Mucosa of gallbladder (tissue), 1 donor: ENCODE results near the gene MRGPRF. TPM values are rescaled to one million over a fixed set of nuclear protein-coding genes. Genes with fewer than 3 reads are reported as not detected.
"Not testable (repeated sequence)": the region's sequence is repeated elsewhere in the genome, so short reads cannot be mapped to it uniquely, and the experiment has no call there.

Source experiments
- DNase-seq: peaks from one replicate; pipeline ENCODE4 v3.0.0-alpha.2; 2020; ENCODE audit warnings: low spot score
- total RNA-seq: library from RNA; stranded (reverse); gene quantifications from one replicate; pipeline ENCODE4 v1.2.1, GENCODE V29; 2021
- donor health status: DM: no; HTN: no; CAD: no.

The MRGPRF gene
- total RNA-seq, 1 donor from 2014 or later = 43.8 TPM

GRCh38 chr11:68987211-68987610 lies 25.8 kb downstream of the MRGPRF start:
- DNase-seq = no peak

- no peak for DNase-seq
Measured at GRCh38 chr11:68983801-68984200, 29.2 kb downstream of the MRGPRF start.

- DNase-seq = no peak
Measured at GRCh38 chr11:68982134-68982533, 30.9 kb downstream of the MRGPRF start.

- no peak for DNase-seq
Measured at GRCh38 chr11:68980776-68981065, 32.3 kb downstream of the MRGPRF start, which contains the start of gene MRGPRD. Gene MRGPRD (minus strand): TSS chr11:68980986. CDS start chr11:68980986, 0 bp downstream.

- no peak for DNase-seq
Measured at GRCh38 chr11:68979931-68980775, 32.9 kb downstream of the MRGPRF start.

GRCh38 chr11:68978931-68979594 lies 34.0 kb downstream of the MRGPRF start:
- DNase-seq = no peak

GRCh38 chr11:68978626-68978930 lies 34.5 kb downstream of the MRGPRF start:
- DNase-seq = no peak

- DNase-seq = no peak
Measured at GRCh38 chr11:68977781-68978625, 35.0 kb downstream of the MRGPRF start.

GRCh38 chr11:68976563-68976962 lies 36.5 kb downstream of the MRGPRF start:
- DNase-seq = no peak

GRCh38 chr11:68976095-68976494 lies 37.0 kb downstream of the MRGPRF start:
- no peak for DNase-seq

GRCh38 chr11:68974421-68975194 lies 38.4 kb downstream of the MRGPRF start:
- DNase-seq = no peak

- not testable (repeated sequence) for DNase-seq
Measured at GRCh38 chr11:68973706-68974105, 39.3 kb downstream of the MRGPRF start.

- no peak for DNase-seq
Measured at GRCh38 chr11:68973219-68973618, 39.8 kb downstream of the MRGPRF start.

GRCh38 chr11:68970921-68971636 lies 42.0 kb downstream of the MRGPRF start:
- no peak for DNase-seq

GRCh38 chr11:68969386-68969785 lies 43.7 kb downstream of the MRGPRF start:
- no peak for DNase-seq

- DNase-seq = no peak
Measured at GRCh38 chr11:68968306-68969250, 44.5 kb downstream of the MRGPRF start.

- no peak for DNase-seq
Measured at GRCh38 chr11:68966894-68967780, 45.9 kb downstream of the MRGPRF start.

- no peak for DNase-seq
Measured at GRCh38 chr11:68965901-68966853, 46.9 kb downstream of the MRGPRF start.
